ENCODE data around the gene PAN2.
"Not testable (repeated sequence)": the region's sequence is repeated elsewhere in the genome, so short reads cannot be mapped to it uniquely, and the experiment has no call there.

The PAN2 gene

GRCh38 chr12:56339158-56339422, 5.3 kb upstream of the PAN2 start:
- no peak for DNase-seq

- no peak for DNase-seq
These were observed 4.7 kb upstream of the PAN2 start, which contains the start of gene IL23A for GRCh38 chr12:56338308-56339157. Gene IL23A, plus strand, starts transcription at chr12:56338884. Its CDS starts 161 bp downstream, at chr12:56339045.

- no peak for DNase-seq
These were observed 4.0 kb upstream of the PAN2 start for GRCh38 chr12:56337753-56338251.

- no peak for DNase-seq
These were observed 2.8 kb upstream of the PAN2 start for GRCh38 chr12:56336361-56337167.

- not testable (repeated sequence) for DNase-seq
These were observed 1.7 kb upstream of the PAN2 start for GRCh38 chr12:56335527-56335926.

GRCh38 chr12:56334490-56334793, 642 bp upstream of the PAN2 start:
- no peak for DNase-seq

- DNase-seq: no peak
These were observed 562 bp downstream of the PAN2 start for GRCh38 chr12:56333197-56333678.

- DNase-seq: no peak
These were observed 1.1 kb downstream of the PAN2 start for GRCh38 chr12:56332512-56333196.

GRCh38 chr12:56330936-56331490, 2.8 kb downstream of the PAN2 start:
- no peak for DNase-seq

GRCh38 chr12:56326533-56326932, 7.3 kb downstream of the PAN2 start:
- DNase-seq: no peak

GRCh38 chr12:56326126-56326525, 7.7 kb downstream of the PAN2 start:
- no peak for DNase-seq

- DNase-seq: no peak
These were observed 9.6 kb downstream of the PAN2 start for GRCh38 chr12:56324206-56324605.

- not testable (repeated sequence) for DNase-seq
These were observed 12.2 kb downstream of the PAN2 start for GRCh38 chr12:56321610-56322009.

- DNase-seq: no peak
These were observed 12.8 kb downstream of the PAN2 start for GRCh38 chr12:56321027-56321426.

GRCh38 chr12:56317675-56318074, 16.1 kb downstream of the PAN2 start:
- DNase-seq: no peak

- peak; percentile 97 to 98 for DNase-seq
These were observed 18.0 kb downstream of the PAN2 start, which contains the start of gene CNPY2 for GRCh38 chr12:56315622-56316473. Gene CNPY2, minus strand, starts transcription at chr12:56315988. Its CDS starts 771 bp downstream, at chr12:56315217.

GRCh38 chr12:56315249-56315621, 18.6 kb downstream of the PAN2 start:
- no peak for DNase-seq

GRCh38 chr12:56311003-56311402, 22.8 kb downstream of the PAN2 start:
- DNase-seq: no peak

GRCh38 chr12:56308714-56309113, 25.1 kb downstream of the PAN2 start:
- DNase-seq: no peak

GRCh38 chr12:56307221-56307965, 26.4 kb downstream of the PAN2 start:
- no peak for DNase-seq

- no peak for DNase-seq
These were observed 28.8 kb downstream of the PAN2 start for GRCh38 chr12:56304872-56305590.
